K562 (cell line): Measurements from ENCODE around the gene KCNK1. TPM values are rescaled to one million over a fixed set of nuclear protein-coding genes. Genes with fewer than 3 reads are reported as not detected.

Experiments used
- ATAC-seq: fragments of 200-7000 bp; cut with Tn5 transposase; 3 replicates; pipeline ENCODE4 v1.9.1; 2020; ENCODE audit warnings: moderate library complexity
- BruUV-seq: library from RNA; stranded (reverse); fragments of 400-500 nt; replicated peaks from 2 replicates; lab custom pipeline; 2021; lab: Mats Ljungman, UMichigan
- CTCF ChIA-PET: fragments of 300-600 bp; formaldehyde crosslinking; extraction: SDS; loops from one replicate; lab custom pipeline; 2021; ENCODE audit warnings: low intra/inter-chr PET ratio; lab: Yijun Ruan, JAX
- POLR2A ChIA-PET: fragments of 300-600, 350-650 bp; sonication (Branson Sonifier 250); formaldehyde crosslinking; extraction: SDS; loops from one replicate; lab custom pipeline; 2021; ENCODE audit warnings: antibody characterized with exemption, inconsistent platforms; lab: Yijun Ruan, JAX
- DNase-seq, 4 experiments: peaks; one replicate each; pipeline versions ENCODE4 v3.0.0 to v3.0.0-alpha.2; 2011 to 2018; ENCODE audit warnings: low spot score in 3 of 4, mixed read lengths in 3 of 4; ENCODE audit errors: extremely low read depth in 1 of 4
- FAIRE-seq: peaks from 2 replicates; lab custom pipeline; 2011; peaks lifted over from hg19 to GRCh38; lab: Jason Lieb, UNC
- H2AFZ ChIP-seq: 2 replicates; pipeline ENCODE4 v1.6.0; 2011; ENCODE audit warnings: low read depth, low read length, control low read depth, inconsistent platforms
- H3K27ac ChIP-seq: fragments of 200-600 bp; 3 replicates; pipeline ENCODE4 v1.8.0; 2011; ENCODE audit warnings: low read depth, mild to moderate bottlenecking, control low read depth, inconsistent platforms, low read length, moderate library complexity, mixed read lengths; ENCODE audit errors: extremely low read depth
- H3K27me3 ChIP-seq, 2 experiments: fragments of 300-600 bp in 1 of 2; 2 replicates in 1 of 2; 3 replicates in 1 of 2; pipeline versions ENCODE4 v1.6.0 to v1.8.0; 2011; ENCODE audit warnings: inconsistent platforms in 2 of 2, low read length in 2 of 2, mild to moderate bottlenecking in 1 of 2, mixed read lengths in 1 of 2, moderate library complexity in 1 of 2; ENCODE audit not compliant: control insufficient read depth in 2 of 2, insufficient read depth in 2 of 2
- H3K36me3 ChIP-seq: fragments of 300-600 bp; 3 replicates; pipeline ENCODE4 v1.8.0; 2011; ENCODE audit warnings: mild to moderate bottlenecking, low read length, inconsistent platforms; ENCODE audit not compliant: control insufficient read depth, insufficient read depth
- H3K4me1 ChIP-seq, 2 experiments: fragments of 200-600 bp in 1 of 2; replicated peaks in 1 of 2; 2 replicates in 1 of 2; 3 replicates in 1 of 2; pipeline versions ENCODE4 v1.5.1 to v1.8.0; 2011; ENCODE audit warnings: inconsistent platforms in 2 of 2, low read length in 2 of 2, mild to moderate bottlenecking in 1 of 2, mixed read lengths in 1 of 2, moderate library complexity in 1 of 2; ENCODE audit not compliant: control insufficient read depth in 2 of 2, insufficient read depth in 2 of 2
- H3K4me2 ChIP-seq: 2 replicates; pipeline ENCODE4 v1.6.1; 2011; ENCODE audit warnings: low read length, control low read depth, inconsistent platforms, mixed read lengths; ENCODE audit not compliant: insufficient read depth
- H3K4me3 ChIP-seq: fragments of 200-600 bp; sonication (generic), shearing (Covaris generic); 2 replicates; pipeline ENCODE4 v1.5.1; 2016; ENCODE audit warnings: control low read depth, inconsistent platforms
- H3K79me2 ChIP-seq: fragments of 200-600 bp; 3 replicates; pipeline ENCODE4 v1.8.0; 2011; ENCODE audit warnings: low read length, inconsistent platforms; ENCODE audit not compliant: control insufficient read depth, insufficient read depth
- H3K9ac ChIP-seq, 2 experiments: 2 replicates each; pipeline versions ENCODE4 v1.6.0 to v1.6.1; 2011; ENCODE audit warnings: low read depth in 2 of 2, low read length in 2 of 2, control low read depth in 1 of 2, inconsistent platforms in 1 of 2, mild to moderate bottlenecking in 1 of 2, mixed read lengths in 1 of 2; ENCODE audit not compliant: insufficient read depth in 1 of 2
- H3K9me1 ChIP-seq: one replicate; pipeline ENCODE4 v1.6.0; 2011; ENCODE audit warnings: inconsistent platforms, mild to moderate bottlenecking, low read length, moderate library complexity; ENCODE audit not compliant: control insufficient read depth, insufficient read depth
- H3K9me3 ChIP-seq: replicated peaks from 2 replicates; pipeline ENCODE4 v1.5.1; 2011; ENCODE audit warnings: low read depth, low read length, inconsistent platforms; ENCODE audit not compliant: control insufficient read depth, insufficient read depth
- H4K20me1 ChIP-seq: replicated peaks from 2 replicates; pipeline ENCODE4 v1.6.1; 2011; ENCODE audit warnings: low read length, inconsistent platforms, mixed read lengths; ENCODE audit not compliant: control insufficient read depth, insufficient read depth
- ARID3B ChIP-seq: fragments of 250-450 bp; sonication (Bioruptor Pico); IDR thresholded peaks from 2 replicates; pipeline ENCODE4 v1.4.0; 2020; ENCODE audit warnings: borderline replicate concordance
- BRF2 ChIP-seq: IDR thresholded peaks from 3 replicates; pipeline ENCODE4 v1.6.1; 2011; ENCODE audit warnings: borderline replicate concordance, mild to moderate bottlenecking; ENCODE audit not compliant: insufficient read length, insufficient read depth
- ERF ChIP-seq: fragments of 450-650 bp; formaldehyde crosslinking; IDR thresholded peaks from 2 replicates; pipeline ENCODE4 v1.4.0; 2020; ENCODE audit warnings: mild to moderate bottlenecking, mixed read lengths
- GATAD2A ChIP-seq: fragments of 450-650 bp; IDR thresholded peaks from 2 replicates; pipeline ENCODE4 v1.6.1; 2017
- GTF2E2 ChIP-seq: fragments of 200-800 bp; sonication (Bioruptor generic); IDR thresholded peaks from 2 replicates; pipeline ENCODE4 v1.6.1; 2016; ENCODE audit warnings: missing genetic modification characterization, missing compliant biosample characterization
- NFRKB ChIP-seq: fragments of 450-650 bp; IDR thresholded peaks from 2 replicates; pipeline ENCODE4 v1.6.1; 2016; ENCODE audit warnings: low read depth
- SAFB ChIP-seq: fragments of 200-400 bp; formaldehyde crosslinking; IDR thresholded peaks from 2 replicates; pipeline ENCODE4 v1.6.1; 2017; ENCODE audit warnings: low read depth, low read length, borderline replicate concordance
- SPI1 ChIP-seq: IDR thresholded peaks from 2 replicates; pipeline ENCODE4 v1.6.1; 2011; ENCODE audit warnings: low read depth, low read length, control low read depth, borderline replicate concordance
- ZFP91 ChIP-seq: sonication (generic); formaldehyde crosslinking; IDR thresholded peaks from 2 replicates; pipeline ENCODE4 v1.8.0; 2022; ENCODE audit warnings: mild to moderate bottlenecking, missing genetic modification reagents
- ZNF707 ChIP-seq: fragments of 250-450 bp; sonication (Bioruptor Pico); conservative IDR thresholded peaks from 2 replicates; pipeline ENCODE4 v1.8.0; 2022; ENCODE audit warnings: inconsistent platforms, mild to moderate bottlenecking, moderate library complexity
- WGBS: fragments of 100-300 bp; shearing (Covaris generic); methylation state at CpG from one replicate; pipeline ENCODE4 v1.1.6; 2016; ENCODE audit warnings: low coverage, mixed read lengths; ENCODE audit not compliant: insufficient coverage; ENCODE audit errors: missing lambda C conversion rate; 5-methylcytosine and 5-hydroxymethylcytosine counted together
- in situ Hi-C: fragments of 300-500 bp; cut with MboI; formaldehyde crosslinking; loops from 4 replicates; pipeline ENCODE4 v1.15.0; 2018; ENCODE audit warnings: inconsistent platforms, mixed read lengths
- intact Hi-C: fragments of 100-400 bp; cut with micrococcal nuclease; formaldehyde crosslinking; loops from 2 replicates; pipeline ENCODE4 v1.14.2; 2022
- polyA plus RNA-seq, 8 experiments: library from polyadenylated mRNA; depleted of rRNA in 4 of 8; stranded (reverse) in 5 of 8; unstranded in 3 of 8; fragments of >200 nt; fragmentation: Nextera tagmentation in 2 of 8; fragmentation: Illumina TruSeq in 1 of 8; extraction: Ambion mirVana in 2 of 8; extraction: Trizol in 1 of 8; gene quantifications; 2 replicates each; pipeline versions ENCODE4 v1.2.1 to v1.2.3, GENCODE V29; 2011 to 2014; ENCODE audit warnings: inconsistent platforms in 1 of 8, missing spikeins in 1 of 8
- total RNA-seq, 7 experiments: library from RNA; depleted of rRNA in 6 of 7; stranded (reverse); fragments of >200 nt in 6 of 7; fragmentation: Illumina TruSeq in 2 of 7; extraction: Trizol in 2 of 7; gene quantifications; 2 replicates each; pipeline versions ENCODE4 v1.2.1 to v1.2.3, GENCODE V29; 2011 to 2021; ENCODE audit warnings: low replicate concordance in 1 of 7

The KCNK1 gene
- total and polyA plus RNA-seq, 9 of the 15 experiments (the other 6 are each of a cell fraction or from before 2014, with no cell fraction given) = 3.1 to 22.7 (median 6.0) TPM

GRCh38 chr1:233566886-233567285 is 47.0 kb upstream of the KCNK1 start:
- H3K27ac ChIP-seq = no peak overlapping the region
- H3K9ac ChIP-seq = no peak overlapping the region
- no peaks in the 10 kb centered on the region for H3K36me3 ChIP-seq
- in situ Hi-C loops = no loop called here
- no peak for ATAC-seq
- ChIA-PET CTCF (no interaction called here), POLR2A (no interaction called here)
- no peaks in the 10 kb centered on the region for H3K4me1 ChIP-seq
- DNase-seq = no peak
- no TSS peak for BruUV-seq
- no peaks in the 10 kb centered on the region for H3K27me3 ChIP-seq
- H3K4me2 ChIP-seq = no peak overlapping the region
- no peak overlapping the region for H3K4me3 ChIP-seq
- H3K79me2 ChIP-seq = no peaks in the 10 kb centered on the region
- intact Hi-C loops = no loop called here
- H4K20me1 ChIP-seq = no peaks in the 10 kb centered on the region
- TF ChIP-seq NFRKB (no peak), SPI1 (0 out of 2 replicates have a peak, but pooled peaks have one; percentile 27), SAFB (no peak), ZFP91 (CRISPR knock-in tag) (no peak)
- TF ChIP-seq, all 486 proteins: peak for 1
- Histone ChIP-seq H3K9me3 (peaks cover 7% of the 10 kb centered on the region), H2AFZ (no peak overlapping the region), H3K9me1 (no peaks in the 10 kb centered on the region)
- WGBS = 37% methylated on average over 2 of the region's 2 CpGs
- FAIRE-seq = no peak

- Histone ChIP-seq H4K20me1 (no peaks in the 10 kb centered on the region), H3K4me3 (no peak overlapping the region), H3K4me1 (no peaks in the 10 kb centered on the region), H3K4me2 (no peak overlapping the region), H3K27ac (no peak overlapping the region), H3K27me3 (no peaks in the 10 kb centered on the region), H3K9me1 (no peaks in the 10 kb centered on the region), H3K79me2 (no peaks in the 10 kb centered on the region), H3K9me3 (peaks cover 2% of the 10 kb centered on the region; the same call in 1 of the 2 replicates), H3K9ac (no peak overlapping the region), H3K36me3 (no peaks in the 10 kb centered on the region), H2AFZ (no peak overlapping the region)
- no peak for FAIRE-seq
- POLR2A ChIA-PET = no interaction called here
- intact Hi-C loops = no loop called here
- DNase-seq = no peak
- CTCF ChIA-PET = no interaction called here
- no peak for TF ChIP-seq ERF (CRISPR knock-in tag)
- no peak for TF ChIP-seq ZNF707 (CRISPR knock-in tag)
- TF ChIP-seq ARID3B (CRISPR knock-in tag) = no peak
- no peak for TF ChIP-seq BRF2
- TF ChIP-seq GTF2E2 = no peak
- TF ChIP-seq GATAD2A = no peak
- no peak for ATAC-seq
- in situ Hi-C loops = no loop called here
- no TSS peak for BruUV-seq
These were observed 44.3 kb upstream of the KCNK1 start for GRCh38 chr1:233569636-233570035.
